Hepatocyte (in vitro differentiated cells): Measurements from ENCODE around the gene SLC15A3. TPM values are rescaled to one million over a fixed set of nuclear protein-coding genes. Genes with fewer than 3 reads are reported as not detected.

Experiments used
- DNase-seq: peaks from one replicate; pipeline ENCODE4 v3.0.0-alpha.2; 2016; ENCODE audit warnings: low spot score
- H2AFZ ChIP-seq: fragments of 200-600 bp; sonication (generic); 2 replicates; pipeline ENCODE4 v1.6.0; 2016; ENCODE audit warnings: antibody characterized with exemption, mild to moderate bottlenecking
- H3K27ac ChIP-seq: fragments of 200-600 bp; sonication (generic); 2 replicates; pipeline ENCODE4 v1.5.1; 2016; ENCODE audit warnings: mild to moderate bottlenecking
- H3K27me3 ChIP-seq: fragments of 200-600 bp; sonication (generic); 2 replicates; pipeline ENCODE4 v1.6.1; 2016
- H3K36me3 ChIP-seq: fragments of 200-600 bp; sonication (generic); replicated peaks from 2 replicates; pipeline ENCODE4 v1.5.1; 2016; ENCODE audit warnings: low read depth; ENCODE audit not compliant: insufficient read depth
- H3K4me1 ChIP-seq: fragments of 200-600 bp; sonication (generic); 2 replicates; pipeline ENCODE4 v1.5.1; 2016; ENCODE audit warnings: mild to moderate bottlenecking, moderate library complexity; ENCODE audit not compliant: insufficient read depth
- H3K4me2 ChIP-seq: fragments of 200-600 bp; sonication (generic); 2 replicates; pipeline ENCODE4 v1.6.0; 2016
- H3K4me3 ChIP-seq: fragments of 200-600 bp; sonication (generic); 2 replicates; pipeline ENCODE4 v1.5.1; 2016; ENCODE audit warnings: mild to moderate bottlenecking
- H3K79me2 ChIP-seq: fragments of 200-600 bp; sonication (generic); 2 replicates; pipeline ENCODE4 v1.6.0; 2017; ENCODE audit warnings: mild to moderate bottlenecking
- H3K9me2 ChIP-seq: fragments of 200-600 bp; sonication (generic); replicated peaks from 2 replicates; pipeline ENCODE4 v1.6.0; 2017; ENCODE audit warnings: mild to moderate bottlenecking; ENCODE audit not compliant: insufficient read depth
- H3K9me3 ChIP-seq: fragments of 200-600 bp; sonication (generic); 2 replicates; pipeline ENCODE4 v1.5.1; 2016; ENCODE audit warnings: low read depth, mild to moderate bottlenecking
- H4K20me1 ChIP-seq: fragments of 200-600 bp; sonication (generic); 2 replicates; pipeline ENCODE4 v1.6.0; 2016; ENCODE audit warnings: mild to moderate bottlenecking; ENCODE audit not compliant: insufficient read depth, poor library complexity, severe bottlenecking
- CTCF ChIP-seq: fragments of 200-600 bp; sonication (generic); IDR thresholded peaks from 2 replicates; pipeline ENCODE4 v1.5.1; 2016; ENCODE audit warnings: antibody characterized with exemption, mild to moderate bottlenecking; ENCODE audit not compliant: poor library complexity
- EZH2 ChIP-seq: fragments of 200-600 bp; sonication (generic); IDR thresholded peaks from 2 replicates; pipeline ENCODE4 v1.6.1; 2016; ENCODE audit warnings: antibody characterized with exemption, mild to moderate bottlenecking, borderline replicate concordance
- EZH2phosphoT487 ChIP-seq: fragments of 200-600 bp; sonication (generic); IDR thresholded peaks from one replicate; pipeline ENCODE4 v1.6.1; 2018; ENCODE audit warnings: antibody characterized with exemption, mild to moderate bottlenecking, low read depth, moderate library complexity; ENCODE audit not compliant: unreplicated experiment, severe bottlenecking
- WGBS: methylation state at CpG from one replicate; pipeline ENCODE4 v1.1.6; 2016; ENCODE audit warnings: low lambda C conversion rate; ENCODE audit errors: missing lambda C conversion rate; 5-methylcytosine and 5-hydroxymethylcytosine counted together
- polyA plus RNA-seq: library from polyadenylated mRNA; unstranded; fragments of >200 nt; fragmentation: Nextera tagmentation; extraction: Ambion mirVana; gene quantifications from 2 replicates; pipeline ENCODE4 v1.2.1, GENCODE V29; 2016
- total RNA-seq: library from RNA; depleted of rRNA; stranded (reverse); fragments of >200 nt; gene quantifications from 2 replicates; pipeline ENCODE4 v1.2.3, GENCODE V29; 2014

SLC15A3 gene
- total and polyA plus RNA-seq, 2 experiments from 2014 or later = 0.56 to 3.3 TPM

- Histone ChIP-seq H3K4me3 (no peak overlapping the region), H4K20me1 (no peaks in the 10 kb centered on the region), H3K9me3 (no peaks in the 10 kb centered on the region), H3K27me3 (peaks cover 32% of the 10 kb centered on the region), H3K4me1 (peaks cover 3% of the 10 kb centered on the region), H3K4me2 (no peak overlapping the region), H3K79me2 (no peaks in the 10 kb centered on the region), H3K27ac (no peak overlapping the region), H2AFZ (no peak overlapping the region), H3K9me2 (no peaks in the 10 kb centered on the region), H3K36me3 (no peaks in the 10 kb centered on the region)
- WGBS = 85% methylated on average over 5 of the region's 5 CpGs
- DNase-seq = no peak
- TF ChIP-seq EZH2phosphoT487 = no peak
- no peak for TF ChIP-seq CTCF
- TF ChIP-seq EZH2 = no peak
These were observed 2.4 kb upstream of the SLC15A3 start for GRCh38 chr11:60954421-60954820.

GRCh38 chr11:60953781-60954180 is 1.8 kb upstream of the SLC15A3 start:
- Histone ChIP-seq H4K20me1 (no peaks in the 10 kb centered on the region), H3K27me3 (peaks cover 35% of the 10 kb centered on the region), H3K4me1 (peaks cover 3% of the 10 kb centered on the region), H3K9me2 (no peaks in the 10 kb centered on the region), H3K9me3 (no peaks in the 10 kb centered on the region), H3K79me2 (no peaks in the 10 kb centered on the region), H2AFZ (no peak overlapping the region), H3K4me2 (no peak overlapping the region), H3K4me3 (no peak overlapping the region), H3K27ac (no peak overlapping the region), H3K36me3 (no peaks in the 10 kb centered on the region)
- 83% methylated on average over 6 of the region's 6 CpGs for WGBS
- no peak for DNase-seq
- TF ChIP-seq CTCF (no peak), EZH2phosphoT487 (no peak), EZH2 (no peak)

- H3K4me3 ChIP-seq = no peak overlapping the region
- H3K4me1 ChIP-seq = peaks cover 3% of the 10 kb centered on the region
- H3K9me3 ChIP-seq = no peaks in the 10 kb centered on the region
- peak overlapping the region; percentile 81 for H3K4me2 ChIP-seq
- H3K9me2 ChIP-seq = no peaks in the 10 kb centered on the region
- H2AFZ ChIP-seq = peak overlapping the region; percentile 75
- no peaks in the 10 kb centered on the region for H3K36me3 ChIP-seq
- H3K27me3 ChIP-seq = peaks cover 35% of the 10 kb centered on the region
- no peak for TF ChIP-seq CTCF
- TF ChIP-seq EZH2 = no peak
- no peak for TF ChIP-seq EZH2phosphoT487
- H4K20me1 ChIP-seq = no peaks in the 10 kb centered on the region
- H3K27ac ChIP-seq = no peak overlapping the region
- 49% methylated on average over 3 of the region's 3 CpGs for WGBS
- H3K79me2 ChIP-seq = no peaks in the 10 kb centered on the region
- no peak for DNase-seq
These were observed 780 bp upstream of the SLC15A3 start for GRCh38 chr11:60952742-60953170.

GRCh38 chr11:60951606-60951903 is 421 bp downstream of the SLC15A3 start:
- no peak for TF ChIP-seq EZH2phosphoT487
- no peak for TF ChIP-seq EZH2
- TF ChIP-seq CTCF = no peak
- no peak for DNase-seq
- Histone ChIP-seq H3K27me3 (peaks cover 35% of the 10 kb centered on the region), H3K4me1 (peaks cover 3% of the 10 kb centered on the region), H3K79me2 (no peaks in the 10 kb centered on the region), H3K4me3 (no peak overlapping the region), H3K27ac (no peak overlapping the region), H3K9me3 (no peaks in the 10 kb centered on the region), H3K9me2 (no peaks in the 10 kb centered on the region), H2AFZ (peak overlapping the region; percentile 75), H3K36me3 (no peaks in the 10 kb centered on the region), H4K20me1 (no peaks in the 10 kb centered on the region), H3K4me2 (peak overlapping the region; percentile 81)
- WGBS = no CpG with 5 or more reads among the region's 8 CpGs
